COLO829 (cell line): ENCODE data around the gene CATSPER3.

Source experiments
- DNase-seq: peaks from one replicate; pipeline ENCODE4 v3.0.0; 2012; ENCODE audit warnings: low spot score

The CATSPER3 gene

DNA sequence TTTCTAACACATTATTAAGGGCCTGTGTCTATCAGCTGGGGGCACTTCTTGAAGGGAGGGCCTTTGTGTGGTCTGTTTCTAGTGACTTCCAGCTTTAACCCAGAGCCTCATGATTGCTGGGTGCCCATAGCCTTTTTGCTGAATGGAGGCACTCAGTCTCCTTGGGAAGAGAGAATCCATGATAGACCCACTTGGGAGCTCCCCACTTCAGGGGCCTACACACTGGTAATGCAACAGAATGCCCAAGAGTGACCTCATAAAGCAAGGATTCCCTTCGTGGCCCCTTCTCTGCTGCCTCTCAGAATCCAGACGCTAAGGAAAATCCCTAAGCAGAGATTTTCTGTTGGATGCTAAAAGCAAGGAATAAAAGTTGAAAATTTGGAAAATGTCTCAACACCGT lies at the start of gene CATSPER3:
CATSPER3 (plus strand) TSS at position 301 of the 400 bp plus-strand sequence; CDS start at position 386, 85 bp downstream.
- no peak for DNase-seq

DNA sequence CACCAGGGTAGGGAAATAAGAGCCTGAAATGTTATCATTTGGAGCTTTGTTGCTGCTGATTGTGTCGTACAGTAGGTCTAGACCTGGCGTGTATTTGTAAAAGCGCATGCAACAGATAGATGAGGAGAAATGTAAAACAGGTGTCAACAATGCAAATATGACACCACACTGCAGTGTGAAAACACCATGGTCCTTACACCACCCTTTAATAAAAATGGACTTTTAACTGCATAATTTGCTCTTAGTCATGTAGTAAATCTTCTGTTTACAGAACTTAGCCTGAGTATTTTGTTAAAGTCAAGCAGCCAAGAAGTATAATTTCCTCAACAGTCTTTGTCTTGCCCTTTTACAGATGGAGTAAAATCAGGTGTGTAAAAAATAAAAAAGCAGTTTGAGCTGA lies 48.8 kb upstream of the CATSPER3 start:
- DNase-seq = no peak

DNA sequence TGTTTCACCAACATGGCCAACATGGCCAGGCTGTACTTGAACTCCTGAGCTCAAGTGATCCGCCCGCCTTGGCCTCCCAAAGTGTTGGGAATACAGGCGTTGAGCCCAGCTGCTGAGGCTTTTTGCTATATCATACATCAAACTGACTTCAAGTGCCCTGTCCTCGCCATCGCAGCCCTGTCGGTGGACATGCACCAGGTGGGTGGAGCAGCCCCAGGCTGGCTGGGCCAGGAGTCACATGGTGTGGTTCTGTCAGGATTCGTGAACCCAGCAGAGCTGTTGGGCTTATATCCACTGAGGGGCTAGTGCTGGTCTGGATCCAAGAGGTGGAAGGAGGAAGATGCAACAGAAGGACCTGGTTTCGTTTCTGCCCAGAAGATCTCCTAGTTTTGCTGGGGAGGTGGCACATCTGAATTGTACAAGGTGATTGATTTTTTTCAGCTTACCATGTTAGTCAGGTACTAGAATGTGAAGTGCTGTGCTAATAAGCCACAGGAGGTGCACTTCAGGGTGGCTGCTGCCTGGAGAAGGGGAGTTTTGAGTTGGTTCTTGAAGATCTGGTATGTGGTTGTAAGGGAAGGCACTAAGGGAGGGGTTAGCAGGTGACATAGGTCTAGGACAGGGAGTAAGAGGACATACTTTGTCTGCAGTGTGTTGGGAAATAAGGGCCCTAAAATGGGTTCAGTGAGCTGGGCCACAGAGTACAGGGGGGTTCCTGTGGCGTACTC lies 46.7 kb upstream of the CATSPER3 start:
- DNase-seq = no peak

DNA sequence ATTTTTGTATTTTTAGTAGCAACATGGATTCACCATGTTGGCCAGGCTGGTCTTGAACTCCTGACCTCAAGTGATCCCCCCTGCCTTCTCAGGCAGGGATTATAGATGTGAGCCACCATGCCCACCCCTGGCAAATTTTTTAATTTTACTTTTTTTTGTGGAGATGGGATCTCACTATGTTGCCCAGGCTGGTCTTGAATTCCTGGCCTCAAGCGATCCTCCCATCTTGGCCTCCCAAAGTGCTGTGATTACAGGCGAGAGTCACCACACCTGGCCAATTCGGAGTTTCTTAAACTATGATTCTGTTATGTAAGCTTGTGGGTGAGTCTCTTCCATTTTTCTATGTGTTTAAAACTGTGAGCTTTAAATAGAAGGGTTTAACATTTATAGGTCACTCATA lies 35.2 kb upstream of the CATSPER3 start:
- no peak for DNase-seq

DNA sequence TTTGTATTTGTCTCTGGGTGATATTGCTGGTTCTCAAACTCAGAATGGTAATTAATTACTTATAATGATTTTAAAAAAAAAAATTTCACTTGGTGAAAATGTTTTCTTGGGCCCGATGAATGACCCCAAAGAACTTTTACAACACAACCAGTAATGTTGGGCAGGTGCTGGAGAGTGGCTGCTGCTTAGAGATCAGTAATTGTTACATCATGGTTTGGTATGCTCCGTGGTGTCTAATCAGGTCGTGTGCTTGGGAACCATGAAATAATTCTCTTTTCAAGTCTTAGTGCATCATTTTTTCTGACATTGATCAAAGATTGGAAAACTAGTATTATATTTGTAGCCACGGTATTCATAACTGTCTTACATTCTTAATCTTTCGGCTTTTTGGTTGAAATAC lies 33.5 kb upstream of the CATSPER3 start:
- no peak for DNase-seq

DNA sequence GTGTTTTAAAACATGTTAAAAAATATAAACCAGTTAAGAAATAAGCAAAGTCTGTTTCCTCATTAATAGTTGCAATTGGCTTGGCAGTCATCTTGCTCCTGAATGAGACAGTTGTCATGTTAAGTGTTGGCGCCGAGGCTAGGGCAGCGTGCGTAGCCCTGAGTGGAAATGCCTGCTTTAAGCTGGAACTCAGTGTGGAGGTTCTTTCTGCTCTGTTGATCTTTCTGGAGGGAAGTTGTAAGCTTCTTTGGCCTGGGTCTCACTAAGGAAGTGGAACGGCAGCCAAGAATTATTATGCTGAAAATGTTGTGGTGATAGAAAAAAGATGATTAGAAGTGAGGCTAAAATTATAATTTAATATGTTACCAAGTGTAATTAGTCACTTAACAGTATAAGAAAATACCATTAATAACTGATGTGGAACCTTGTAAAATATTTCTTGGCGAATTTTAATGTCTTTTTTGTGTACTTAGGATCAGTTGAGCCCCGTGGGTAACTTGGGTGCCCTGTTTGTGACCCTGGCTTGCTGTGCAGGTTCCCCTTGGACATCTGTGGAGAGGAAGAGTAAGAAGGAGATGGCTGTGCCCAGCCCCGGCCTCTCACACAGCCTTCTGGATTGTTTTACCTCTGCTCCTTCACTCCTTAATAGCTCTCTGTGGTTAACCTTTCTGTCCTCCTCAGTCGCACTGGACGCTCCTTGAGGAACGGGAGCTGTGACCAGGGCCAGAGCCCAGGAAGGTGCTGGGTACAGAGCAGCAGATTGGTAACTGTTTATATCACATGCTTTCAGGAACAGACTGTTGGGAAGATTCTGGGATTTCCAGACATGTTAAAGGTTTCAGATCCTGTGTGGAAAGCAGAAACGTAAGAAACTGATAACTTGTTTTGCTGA lies 31.8 kb upstream of the CATSPER3 start:
- no peak for DNase-seq

DNA sequence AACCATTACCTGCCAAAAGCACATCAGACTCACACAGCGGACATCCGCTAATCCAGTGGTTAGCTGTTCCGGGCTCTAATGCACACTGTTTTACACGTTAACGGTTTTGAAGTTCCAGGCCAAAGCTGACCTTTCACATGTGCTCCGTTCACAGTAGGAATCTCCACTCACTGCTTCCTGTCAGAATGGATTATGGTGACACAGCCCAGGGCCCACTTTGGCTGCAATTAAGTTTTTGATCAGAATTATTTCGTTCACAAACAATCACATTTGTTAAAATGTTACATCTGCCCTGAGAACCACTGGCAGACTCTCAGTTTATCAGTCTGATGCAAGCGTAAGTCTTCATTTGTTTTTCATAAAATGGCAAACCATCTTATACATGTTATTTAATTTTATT lies 30.2 kb upstream of the CATSPER3 start:
- DNase-seq = no peak

DNA sequence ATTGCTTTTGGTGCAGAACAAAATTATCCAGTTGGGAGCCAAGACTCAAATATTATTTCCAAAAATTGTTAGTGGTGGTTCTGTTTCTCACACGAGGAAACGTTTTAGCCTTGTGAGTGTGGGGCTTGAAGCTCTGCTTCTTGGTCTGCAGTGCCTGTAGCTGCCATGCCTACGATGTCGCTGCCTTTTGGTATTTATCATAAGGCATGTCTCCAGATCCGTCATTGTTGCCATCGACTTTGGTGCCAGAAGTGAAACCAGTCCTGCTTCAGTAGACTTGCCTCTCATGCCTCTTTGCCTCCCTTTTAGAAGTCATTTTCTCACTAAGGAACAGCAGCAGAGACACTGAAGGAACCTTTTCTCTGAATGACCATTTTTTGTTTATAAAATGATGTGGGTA lies 29.7 kb upstream of the CATSPER3 start:
- no peak for DNase-seq

DNA sequence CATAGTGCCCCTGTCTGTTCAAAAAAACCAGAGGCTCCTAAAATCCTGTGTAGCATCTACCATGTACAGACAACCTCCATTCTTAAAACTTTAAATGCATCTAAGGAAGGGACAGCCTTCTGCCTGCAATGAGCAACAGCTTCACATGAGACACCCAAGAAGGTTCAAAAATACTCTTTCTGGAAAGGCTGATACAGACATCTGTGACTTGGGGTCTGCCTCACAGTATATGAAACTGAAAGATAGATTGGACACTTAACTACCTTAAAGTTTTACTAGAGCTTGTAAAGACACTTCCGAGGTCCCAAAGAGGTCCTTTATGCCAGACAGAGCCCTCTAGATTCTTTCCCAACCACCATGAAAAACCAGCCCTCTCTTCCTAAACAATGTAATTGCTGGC lies 28.2 kb upstream of the CATSPER3 start:
- DNase-seq = no peak

DNA sequence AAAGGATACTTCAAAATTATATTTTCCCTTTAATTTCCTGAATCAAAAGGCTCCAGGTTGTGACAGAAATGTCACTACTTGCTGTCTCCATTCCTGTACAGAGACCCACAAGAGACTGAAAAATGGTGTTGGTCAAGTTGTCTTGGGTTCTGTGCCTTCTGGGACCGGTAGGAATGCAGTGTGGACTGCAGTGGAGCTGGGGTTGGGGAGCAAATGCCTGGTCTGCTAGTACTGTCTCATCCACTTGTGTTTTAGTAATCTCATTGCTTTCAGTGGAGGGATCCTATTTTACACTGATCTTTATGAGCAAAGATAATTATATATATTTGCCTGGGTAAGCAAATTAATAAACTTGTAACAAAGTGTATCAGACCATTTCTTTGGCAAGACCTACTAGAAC lies 24.2 kb upstream of the CATSPER3 start:
- DNase-seq = no peak

DNA sequence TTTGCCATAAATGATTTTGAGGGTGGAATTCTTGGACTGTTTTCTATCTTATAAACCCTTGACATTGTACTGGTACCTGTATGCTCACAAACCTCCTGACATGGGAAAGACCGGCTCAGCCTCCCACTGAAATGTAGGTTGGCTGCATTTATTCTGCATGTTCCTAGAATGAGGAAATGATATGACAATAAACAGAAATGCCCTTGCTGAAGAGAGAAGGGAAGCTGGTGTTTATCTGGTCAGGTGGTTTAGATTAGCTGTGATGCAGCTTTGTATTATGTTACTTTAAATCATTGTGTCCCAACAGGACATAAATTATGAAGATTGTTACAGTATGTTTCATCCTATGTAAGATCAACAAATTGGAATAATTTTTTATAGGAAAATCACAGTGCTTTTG lies 23.1 kb upstream of the CATSPER3 start:
- DNase-seq = no peak

DNA sequence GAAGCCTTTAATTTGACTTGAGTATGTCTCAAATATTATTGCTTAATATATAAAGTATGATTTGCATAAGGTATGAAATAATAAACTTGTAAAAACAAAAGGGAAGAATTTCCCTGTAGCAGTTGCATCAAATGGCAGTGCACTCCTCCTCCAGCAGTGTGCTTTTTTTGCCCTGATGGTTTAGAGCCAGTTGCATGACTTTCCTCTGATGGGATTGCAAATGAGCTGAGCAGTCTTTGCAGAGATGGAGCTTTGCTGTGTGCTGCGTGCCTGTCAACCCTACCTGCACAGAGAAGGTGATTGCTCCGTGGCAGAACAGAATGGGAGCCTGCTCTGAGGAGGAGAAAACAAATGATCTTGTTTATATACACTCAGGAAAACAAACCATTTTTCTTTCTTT lies 22.7 kb upstream of the CATSPER3 start:
- DNase-seq = no peak

DNA sequence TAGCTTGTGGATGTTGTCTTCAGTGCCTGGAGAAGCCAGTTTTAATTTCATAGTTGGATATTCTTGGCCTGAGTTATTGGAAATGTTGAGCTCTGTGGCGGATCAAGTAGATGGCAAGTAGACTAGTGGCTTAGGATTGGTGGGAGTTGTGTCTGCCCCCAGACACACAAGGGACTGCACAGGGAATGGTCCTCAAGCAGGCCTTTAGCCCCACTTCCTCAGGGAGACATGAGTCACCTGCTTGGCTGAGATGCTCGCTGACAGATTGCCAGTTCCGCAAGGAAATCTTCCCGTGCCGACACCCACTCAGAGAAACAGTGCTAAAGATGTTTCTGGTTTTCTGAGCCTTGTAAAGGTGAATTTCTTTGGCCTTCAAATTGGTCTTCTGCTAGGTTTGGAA lies 18.8 kb upstream of the CATSPER3 start:
- no peak for DNase-seq

DNA sequence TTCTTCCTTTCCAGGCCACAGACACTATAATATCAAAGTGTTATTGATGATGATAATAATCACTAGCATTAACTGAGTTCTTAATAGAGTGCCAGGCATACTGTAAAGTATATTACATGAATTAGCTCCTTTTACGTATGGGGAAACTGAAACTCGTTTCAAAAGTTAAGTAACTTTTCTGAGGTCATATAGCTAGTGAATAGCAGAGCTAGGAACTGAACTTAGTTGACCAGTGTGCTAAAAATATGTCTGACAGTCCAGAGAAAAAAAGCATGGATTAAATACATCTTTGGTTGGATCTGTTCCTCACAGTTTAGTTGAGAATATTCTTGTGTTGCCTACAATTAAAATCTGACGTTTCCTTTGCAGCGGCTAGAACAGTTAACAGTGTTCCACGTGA lies 18.4 kb upstream of the CATSPER3 start:
- no peak for DNase-seq

DNA sequence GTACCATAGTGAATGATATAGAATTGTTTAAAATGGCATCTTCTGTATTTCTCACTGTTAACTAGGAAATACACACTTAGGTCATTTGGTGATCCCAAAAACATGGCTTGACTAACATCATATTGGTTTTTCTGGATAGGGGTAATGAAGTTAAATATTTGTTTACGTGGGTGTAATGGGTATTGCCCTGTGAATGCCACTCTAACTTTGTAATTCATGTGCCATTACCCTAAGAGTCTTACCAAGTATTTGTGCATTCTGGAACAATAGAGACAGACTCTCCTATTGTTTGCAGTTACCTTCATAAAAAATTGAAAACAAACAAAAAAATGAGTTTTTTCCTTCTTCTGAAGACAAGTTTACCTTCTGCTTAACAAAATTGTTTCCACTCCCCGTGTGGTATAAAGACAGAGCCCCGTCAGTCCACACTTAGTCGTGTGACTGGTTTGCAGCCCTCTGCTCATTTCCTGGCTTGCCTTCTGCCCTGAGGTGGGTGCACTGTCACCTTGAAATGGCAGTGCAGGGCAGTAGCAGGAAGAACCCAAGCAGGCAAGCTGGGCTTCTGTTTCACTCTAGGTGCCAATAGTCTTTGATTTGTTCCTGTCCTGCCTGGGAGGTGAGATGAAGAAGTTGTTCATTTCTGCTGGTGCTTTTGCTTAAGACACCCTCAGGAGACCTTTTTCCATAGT lies 9.6 kb upstream of the CATSPER3 start:
- DNase-seq = no peak

DNA sequence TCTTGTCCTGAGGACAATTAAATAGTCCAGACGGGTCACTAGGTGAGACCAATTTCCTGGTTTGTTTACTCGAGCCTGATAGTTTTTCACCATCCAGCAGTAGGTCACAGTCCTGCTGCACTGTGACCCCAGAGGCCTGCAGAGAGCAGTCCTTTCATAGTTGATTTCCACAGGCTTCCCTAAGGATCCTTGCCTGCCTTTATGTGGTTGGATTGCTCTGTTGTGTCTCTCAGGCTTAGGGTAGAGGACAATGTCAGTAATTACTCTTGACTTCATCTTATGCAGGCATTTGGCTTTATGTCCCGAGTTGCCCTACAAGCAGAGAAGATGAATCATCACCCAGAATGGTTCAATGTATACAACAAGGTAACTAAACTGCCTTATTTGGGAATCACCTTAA lies 9.0 kb upstream of the CATSPER3 start:
- no peak for DNase-seq

DNA sequence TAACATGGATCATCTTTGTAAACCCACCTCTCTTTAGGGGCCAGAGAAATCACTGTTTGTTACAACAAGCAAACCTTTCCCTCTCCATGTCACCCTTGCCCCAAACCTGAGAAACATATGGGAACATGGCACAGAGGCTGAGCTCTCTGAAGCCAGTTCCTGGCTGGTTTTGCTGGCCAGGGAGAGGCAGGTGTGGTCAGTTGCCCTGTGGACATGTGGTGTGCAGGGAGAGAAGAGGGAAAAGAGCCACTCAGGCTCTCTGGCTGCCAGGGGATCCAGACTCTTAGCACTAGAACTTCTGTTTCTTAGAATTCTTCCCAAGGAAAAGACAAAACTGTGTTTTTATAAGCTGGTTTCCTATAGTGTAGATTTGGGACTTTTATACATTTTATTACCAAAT lies 4.6 kb upstream of the CATSPER3 start:
- DNase-seq = no peak

DNA sequence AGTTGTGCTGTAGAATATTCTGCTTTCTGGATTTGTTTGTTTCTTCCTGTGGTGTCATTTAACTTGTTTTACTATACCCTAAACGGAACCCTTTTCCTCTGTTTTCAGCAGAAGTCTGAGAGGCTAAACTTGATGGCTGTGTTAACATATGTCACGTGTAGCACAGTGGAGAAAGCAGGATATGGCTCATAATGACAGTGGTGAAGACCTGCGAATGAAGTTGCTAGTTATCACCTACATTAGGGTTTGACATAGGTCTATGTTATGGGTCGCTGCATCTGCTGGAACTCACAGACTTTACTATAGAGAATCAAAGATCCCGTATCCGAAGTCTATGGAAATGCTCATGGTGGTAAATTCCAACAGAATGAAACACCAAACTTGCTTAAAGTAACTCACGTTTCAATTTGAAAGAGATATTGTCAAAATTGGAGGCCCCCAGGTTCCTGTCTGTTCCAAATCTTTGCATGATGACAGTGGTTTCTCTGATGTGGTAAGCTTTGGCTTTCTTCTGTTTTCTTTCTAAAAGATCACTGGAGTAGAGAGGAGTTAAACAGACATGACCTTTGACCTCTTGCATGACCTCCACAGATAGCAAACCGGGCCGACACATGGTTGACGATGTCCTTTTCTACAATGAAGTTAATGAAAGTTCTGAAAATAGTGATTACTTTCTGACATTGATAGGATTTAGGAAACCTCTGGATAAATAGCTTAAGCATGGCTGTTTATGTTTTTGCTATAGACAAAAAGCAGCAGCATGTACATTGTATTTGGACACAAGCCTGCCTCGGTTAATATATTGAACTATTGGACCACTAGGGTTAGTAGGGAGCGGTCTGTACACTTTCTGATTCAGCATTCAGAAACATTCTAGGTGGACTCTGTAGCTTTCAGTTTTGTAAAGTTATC lies 3.1 kb upstream of the CATSPER3 start:
- no peak for DNase-seq

DNA sequence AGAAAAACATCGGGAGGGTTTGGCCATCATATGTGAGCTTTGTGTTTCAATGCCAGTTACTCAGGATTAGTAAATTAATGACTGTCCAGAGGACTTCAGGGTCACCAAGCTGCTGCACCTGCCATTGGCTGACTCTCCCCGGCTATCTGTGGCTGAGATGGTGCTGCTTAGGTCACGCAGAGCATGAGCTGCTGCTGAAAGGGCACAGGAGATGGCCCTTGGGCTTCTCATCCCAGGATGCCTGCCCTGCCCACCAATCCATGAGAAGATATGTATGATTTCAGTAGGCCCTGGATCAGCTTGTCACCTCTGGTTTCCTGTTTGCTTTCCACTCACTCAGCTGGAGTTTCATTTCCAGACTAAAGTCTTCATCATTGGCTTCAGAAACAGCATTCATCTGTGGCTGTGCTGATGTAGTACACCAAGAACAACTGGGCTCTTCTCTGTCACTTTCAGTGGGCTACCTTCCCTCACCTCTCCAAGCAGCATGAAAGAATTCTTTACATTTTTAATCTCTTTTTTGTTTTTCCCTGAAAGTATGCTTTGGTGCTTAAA lies 2.4 kb upstream of the CATSPER3 start:
- DNase-seq = no peak

DNA sequence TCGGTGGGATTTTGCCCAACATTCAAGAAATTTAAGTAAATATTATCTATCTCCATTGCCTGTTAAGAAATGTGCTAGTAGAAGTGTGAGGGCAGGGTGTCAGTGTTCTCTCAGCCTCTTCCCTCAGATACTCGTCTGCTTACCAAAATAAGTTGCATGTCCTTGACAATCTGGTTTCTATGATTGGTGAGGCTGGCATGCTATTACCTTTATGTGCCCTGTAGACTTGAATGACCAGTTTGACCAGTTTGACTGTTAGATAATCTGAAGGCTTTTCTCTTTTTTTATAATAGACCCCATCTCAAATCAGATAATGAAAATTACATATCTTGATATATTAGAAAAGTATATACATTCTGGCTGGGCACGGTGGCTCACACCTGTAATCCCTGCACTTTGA lies 348 bp downstream of the CATSPER3 start:
- no peak for DNase-seq

DNA sequence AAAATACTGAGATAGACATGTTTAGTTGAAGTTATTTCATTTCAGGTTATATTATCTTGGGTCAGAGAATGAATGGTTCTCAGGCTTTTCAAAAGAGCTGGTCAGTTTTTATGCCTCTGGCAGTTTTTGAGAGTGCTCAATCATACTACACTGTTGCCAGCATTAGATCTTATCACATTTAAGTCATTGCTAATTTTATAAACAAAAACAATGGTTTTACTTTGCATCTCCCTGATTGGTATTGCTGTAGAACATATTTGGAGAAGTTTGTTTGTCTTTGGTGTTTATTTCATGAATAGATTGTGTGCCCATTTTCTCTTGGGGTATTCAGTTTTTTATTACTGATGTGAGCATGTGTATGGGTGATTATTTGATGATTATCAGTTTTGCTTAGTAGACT lies 1.5 kb downstream of the CATSPER3 start:
- no peak for DNase-seq
